NB4 (cell line): ENCODE measurements around the gene ZNF394.

Experiments
- POLR2A ChIP-seq: IDR thresholded peaks from 2 replicates; pipeline ENCODE4 v1.6.1; 2011; ENCODE audit warnings: mild to moderate bottlenecking; ENCODE audit not compliant: insufficient read length; ENCODE audit errors: extremely low read depth
- TF ChIP-seq, protein P1 (sequence below): IDR thresholded peaks from one replicate; pipeline ENCODE4 v1.5.1; 2012; ENCODE audit warnings: low read depth, low read length

DNA sequence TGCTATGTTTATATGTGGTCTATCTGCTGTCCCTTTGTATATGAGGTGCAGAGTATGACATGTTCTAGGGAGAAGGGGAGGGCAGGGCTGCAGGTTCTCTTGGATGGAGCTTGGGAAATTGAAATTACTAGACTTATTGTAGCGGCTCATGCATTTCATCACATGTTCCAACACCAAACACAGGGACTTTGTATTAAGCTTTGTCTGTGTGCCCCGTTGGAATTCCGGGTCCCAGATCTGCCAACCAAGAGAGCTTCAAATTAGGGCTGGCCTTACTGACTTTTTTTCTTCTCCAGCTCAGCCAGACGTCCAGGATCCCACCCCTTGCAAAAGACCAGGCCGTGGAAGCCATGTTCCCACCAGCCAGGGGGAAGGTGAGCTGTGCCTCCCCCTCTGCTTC, 24.0 kb downstream of the ZNF394 start:
- no peak for TF ChIP-seq POLR2A
- TF ChIP-seq, protein P1, sequence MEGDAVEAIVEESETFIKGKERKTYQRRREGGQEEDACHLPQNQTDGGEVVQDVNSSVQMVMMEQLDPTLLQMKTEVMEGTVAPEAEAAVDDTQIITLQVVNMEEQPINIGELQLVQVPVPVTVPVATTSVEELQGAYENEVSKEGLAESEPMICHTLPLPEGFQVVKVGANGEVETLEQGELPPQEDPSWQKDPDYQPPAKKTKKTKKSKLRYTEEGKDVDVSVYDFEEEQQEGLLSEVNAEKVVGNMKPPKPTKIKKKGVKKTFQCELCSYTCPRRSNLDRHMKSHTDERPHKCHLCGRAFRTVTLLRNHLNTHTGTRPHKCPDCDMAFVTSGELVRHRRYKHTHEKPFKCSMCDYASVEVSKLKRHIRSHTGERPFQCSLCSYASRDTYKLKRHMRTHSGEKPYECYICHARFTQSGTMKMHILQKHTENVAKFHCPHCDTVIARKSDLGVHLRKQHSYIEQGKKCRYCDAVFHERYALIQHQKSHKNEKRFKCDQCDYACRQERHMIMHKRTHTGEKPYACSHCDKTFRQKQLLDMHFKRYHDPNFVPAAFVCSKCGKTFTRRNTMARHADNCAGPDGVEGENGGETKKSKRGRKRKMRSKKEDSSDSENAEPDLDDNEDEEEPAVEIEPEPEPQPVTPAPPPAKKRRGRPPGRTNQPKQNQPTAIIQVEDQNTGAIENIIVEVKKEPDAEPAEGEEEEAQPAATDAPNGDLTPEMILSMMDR: no peak
